GM19035 (cell line): Measurements from ENCODE around the gene UGGT2.
"Not testable (repeated sequence)": the region's sequence is repeated elsewhere in the genome, so short reads cannot be mapped to it uniquely, and the experiment has no call there.

ENCODE experiments used
- ATAC-seq: cut with Tn5 transposase; IDR thresholded peaks from one replicate; pipeline ENCODE4 v1.9.1; 2021; ENCODE audit not compliant: unreplicated experiment

The UGGT2 gene

GRCh38 chr13:95801825-95802224 lies 251.4 kb downstream of the UGGT2 start:
- no peak for ATAC-seq

DNA sequence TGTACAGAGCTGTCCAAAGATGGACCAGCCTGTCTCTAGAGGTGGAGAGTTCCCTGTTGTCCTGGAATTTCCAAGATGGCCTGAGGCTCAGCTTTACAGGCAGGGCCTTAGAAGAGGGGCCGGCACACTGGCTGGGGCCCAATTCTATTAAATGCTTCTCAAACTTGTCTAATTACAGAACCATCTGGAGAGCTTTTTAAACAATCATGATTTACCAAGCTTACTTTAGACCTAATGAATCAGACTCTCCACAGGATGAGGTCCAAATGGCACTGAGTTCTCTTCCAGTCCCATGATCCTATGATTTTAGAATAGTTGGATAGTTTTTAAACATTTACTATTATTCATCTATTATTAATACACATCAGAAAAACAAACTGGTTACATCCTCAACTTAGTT lies 252.8 kb downstream of the UGGT2 start:
- no peak for ATAC-seq

GRCh38 chr13:95797016-95797415 lies 256.2 kb downstream of the UGGT2 start:
- no peak for ATAC-seq

DNA sequence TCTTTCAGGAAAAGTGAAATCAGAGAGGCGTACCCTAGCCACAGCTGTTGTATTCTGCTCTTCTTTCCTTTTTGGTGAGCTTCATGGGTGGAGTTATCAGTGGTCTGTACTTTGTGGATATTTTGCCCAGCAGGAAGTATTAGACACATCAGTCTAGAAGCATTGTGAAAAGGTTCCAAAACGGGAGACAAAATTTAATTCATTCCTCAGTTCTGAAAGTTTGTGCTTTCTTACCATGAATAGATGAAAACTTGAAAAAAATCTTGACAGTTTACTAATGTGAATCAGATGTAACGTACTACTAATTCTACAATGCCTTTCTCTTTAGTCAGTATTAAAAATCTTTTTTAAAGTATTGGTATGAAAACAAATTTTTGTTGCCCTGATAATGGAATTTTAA lies 259.4 kb downstream of the UGGT2 start:
- no peak for ATAC-seq

- ATAC-seq, result no peak
These were observed 260.1 kb downstream of the UGGT2 start for GRCh38 chr13:95793018-95793555.

GRCh38 chr13:95791084-95791722 lies 262.0 kb downstream of the UGGT2 start:
- no peak for ATAC-seq

GRCh38 chr13:95789315-95789714 lies 263.9 kb downstream of the UGGT2 start:
- ATAC-seq, result not testable (repeated sequence)

DNA sequence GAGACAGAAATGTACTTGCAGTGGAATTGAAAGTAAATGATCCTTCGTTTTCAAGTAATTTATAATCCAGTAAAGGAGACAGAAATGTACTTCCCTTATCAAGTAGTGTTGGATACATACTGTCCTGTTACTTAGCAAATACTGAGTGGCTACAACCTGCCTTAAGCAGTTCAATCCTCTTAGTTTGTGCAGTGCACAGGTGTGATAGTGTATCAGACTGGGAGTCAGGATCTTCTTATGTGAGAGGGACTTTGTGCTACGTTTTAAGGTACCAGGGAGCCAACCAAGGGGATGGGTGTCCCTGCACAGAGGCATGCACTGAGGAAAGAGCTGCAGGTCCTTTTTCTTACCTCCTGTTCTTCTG lies 265.1 kb downstream of the UGGT2 start:
- ATAC-seq, result no peak

- no peak for ATAC-seq
These were observed 265.7 kb downstream of the UGGT2 start for GRCh38 chr13:95787356-95788099.

- no peak for ATAC-seq
These were observed 268.3 kb downstream of the UGGT2 start for GRCh38 chr13:95784900-95785290.

DNA sequence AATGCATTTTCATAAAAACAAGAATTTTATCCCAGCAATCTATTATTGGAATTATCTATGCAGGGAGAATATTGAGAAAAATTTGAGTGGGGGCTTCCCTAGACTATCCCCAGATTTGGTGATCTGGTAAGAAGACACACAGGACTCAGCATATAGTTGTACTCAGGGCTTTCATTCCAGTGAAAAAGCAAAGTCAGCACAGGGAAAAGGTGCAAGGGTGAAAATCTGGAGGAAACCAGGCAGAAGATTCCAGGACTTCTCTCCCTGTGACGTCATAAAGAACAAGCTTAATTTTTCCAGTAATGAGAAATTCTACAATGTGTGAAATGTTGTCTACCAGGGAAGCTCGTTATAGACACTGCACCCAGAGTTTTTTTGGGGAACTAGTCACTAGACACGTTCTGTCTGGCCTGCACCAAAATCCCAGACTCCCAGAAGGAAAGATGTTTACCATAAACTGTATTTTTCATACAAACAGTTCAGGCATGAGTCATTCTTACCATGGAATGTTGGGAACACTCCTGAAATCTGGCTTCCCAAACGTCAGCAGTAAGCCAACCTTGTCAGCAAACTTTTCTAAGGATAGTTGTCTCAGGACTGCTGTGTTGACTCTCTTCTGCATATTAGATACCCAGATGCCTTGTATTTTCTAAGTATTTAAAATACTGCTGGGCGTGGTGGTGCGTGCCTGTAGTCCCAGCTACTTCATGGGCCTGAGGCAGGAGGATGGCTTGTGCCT lies 268.9 kb downstream of the UGGT2 start:
- ATAC-seq, result no peak

GRCh38 chr13:95783747-95784146 lies 269.5 kb downstream of the UGGT2 start:
- no peak for ATAC-seq

DNA sequence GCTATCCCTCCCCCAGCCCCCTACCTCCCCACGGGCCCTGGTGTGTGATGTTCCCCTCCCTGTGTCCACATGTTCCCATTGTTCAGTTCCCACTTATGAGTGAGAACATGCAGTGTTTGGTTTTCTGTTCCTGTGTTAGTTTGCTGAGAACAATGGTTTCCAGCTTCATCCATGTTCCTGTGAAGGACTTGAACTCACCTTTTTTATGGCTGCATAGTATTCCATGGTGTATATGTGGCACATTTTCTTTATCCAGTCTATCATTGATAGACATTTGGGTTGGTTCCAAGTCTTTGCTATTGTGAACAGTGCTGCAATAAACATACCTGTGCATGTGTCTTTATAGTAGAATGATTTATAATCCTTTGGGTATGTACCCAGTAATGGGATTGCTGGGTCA lies 271.3 kb downstream of the UGGT2 start:
- not testable (repeated sequence) for ATAC-seq

DNA sequence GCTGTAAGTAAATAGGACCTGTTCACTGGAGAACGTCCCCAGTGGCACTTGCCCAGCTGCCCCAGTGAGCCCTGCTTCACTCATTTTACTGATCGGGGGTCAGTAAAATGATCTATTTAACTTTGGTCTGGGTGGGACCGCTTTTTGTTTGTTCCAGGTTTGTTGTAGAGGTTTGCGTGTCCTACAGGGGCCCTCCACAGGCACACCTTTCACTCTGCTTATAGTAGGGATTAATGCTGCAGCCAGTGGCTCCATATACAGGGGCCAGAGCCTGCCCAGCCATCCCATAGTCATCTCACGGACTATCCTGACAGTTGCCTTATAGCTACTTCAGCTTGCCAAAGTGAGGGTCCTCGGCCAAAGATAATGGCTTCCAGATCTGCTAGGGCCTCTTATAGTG lies 272.2 kb downstream of the UGGT2 start:
- ATAC-seq, result no peak

DNA sequence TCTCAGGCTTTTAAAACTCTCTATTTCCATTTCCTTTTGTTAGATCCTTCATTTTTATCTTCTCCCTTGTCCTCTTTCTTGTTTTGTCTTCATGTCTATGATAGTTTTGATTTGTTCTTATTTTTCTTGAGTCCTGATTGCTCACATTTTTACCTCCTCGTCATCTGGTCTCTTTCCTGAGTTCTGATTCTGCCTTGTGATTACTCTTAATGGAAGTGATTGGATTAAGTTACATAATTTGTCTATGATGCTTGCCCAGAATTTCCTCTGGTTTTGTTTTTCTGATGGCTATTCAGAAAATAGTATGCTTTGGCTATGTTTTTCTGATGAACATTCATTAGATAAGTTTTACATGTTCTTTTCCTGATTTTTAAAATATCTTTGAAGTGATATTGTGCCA lies 273.7 kb downstream of the UGGT2 start:
- ATAC-seq, result no peak

- no peak for ATAC-seq
These were observed 281.3 kb downstream of the UGGT2 start for GRCh38 chr13:95771905-95772304.

DNA sequence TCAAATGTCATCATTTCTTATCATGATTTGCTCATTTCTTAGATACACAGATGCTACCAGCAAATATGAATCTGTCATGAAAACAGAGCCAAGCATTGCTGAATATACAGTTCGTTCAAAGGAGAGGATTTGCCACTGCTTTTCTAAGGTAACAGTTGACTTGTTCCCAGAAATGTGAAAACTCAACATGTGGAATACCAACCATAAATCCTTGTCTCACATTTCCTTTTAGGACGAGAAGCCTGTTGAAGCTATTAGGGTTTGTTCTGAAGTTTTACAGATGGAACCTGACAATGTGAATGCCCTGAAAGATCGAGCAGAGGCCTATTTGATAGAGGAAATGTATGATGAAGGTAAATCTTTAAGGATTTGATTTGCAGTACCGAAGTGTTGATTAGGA lies 289.6 kb downstream of the UGGT2 start:
- ATAC-seq, result no peak

DNA sequence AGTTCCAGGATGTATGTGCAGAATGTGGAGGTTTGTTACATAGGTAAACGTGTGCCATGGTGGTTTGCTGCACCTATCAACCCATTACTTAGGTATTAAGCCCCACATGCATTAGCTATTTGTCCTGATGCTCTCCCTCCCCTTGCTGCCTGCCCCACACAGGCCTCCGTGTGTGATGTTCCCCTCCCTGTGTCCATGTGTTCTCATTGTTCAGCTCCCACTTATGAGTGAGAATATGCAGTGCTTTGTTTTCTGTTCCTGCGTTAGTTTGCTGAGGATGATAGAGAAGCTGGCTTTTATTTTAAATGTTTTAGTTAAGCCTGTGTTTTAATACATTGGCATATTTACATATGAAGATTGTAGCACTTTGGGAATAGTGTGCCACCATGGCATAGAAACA lies 290.6 kb downstream of the UGGT2 start:
- not testable (repeated sequence) for ATAC-seq

DNA sequence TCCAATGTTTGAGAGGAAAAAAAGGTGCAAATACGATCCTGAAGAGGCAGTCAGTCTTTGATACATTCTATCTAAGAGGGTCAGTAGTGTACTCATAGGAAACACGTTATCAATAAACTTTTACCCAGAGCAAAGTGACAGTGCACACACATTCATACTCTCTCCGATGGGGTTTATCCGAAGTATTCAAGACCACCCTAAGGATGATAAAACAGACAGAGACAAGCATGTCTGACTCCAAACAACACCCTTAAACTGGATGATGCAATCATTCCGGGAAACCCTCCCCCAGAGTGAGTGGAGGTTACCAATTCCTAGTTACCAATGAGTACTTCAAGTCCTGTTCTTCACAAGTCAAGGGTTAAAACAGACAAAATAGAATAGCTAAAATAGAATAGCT lies 297.1 kb downstream of the UGGT2 start:
- ATAC-seq, result no peak

- ATAC-seq, result no peak
These were observed 299.1 kb downstream of the UGGT2 start for GRCh38 chr13:95754069-95754468.

DNA sequence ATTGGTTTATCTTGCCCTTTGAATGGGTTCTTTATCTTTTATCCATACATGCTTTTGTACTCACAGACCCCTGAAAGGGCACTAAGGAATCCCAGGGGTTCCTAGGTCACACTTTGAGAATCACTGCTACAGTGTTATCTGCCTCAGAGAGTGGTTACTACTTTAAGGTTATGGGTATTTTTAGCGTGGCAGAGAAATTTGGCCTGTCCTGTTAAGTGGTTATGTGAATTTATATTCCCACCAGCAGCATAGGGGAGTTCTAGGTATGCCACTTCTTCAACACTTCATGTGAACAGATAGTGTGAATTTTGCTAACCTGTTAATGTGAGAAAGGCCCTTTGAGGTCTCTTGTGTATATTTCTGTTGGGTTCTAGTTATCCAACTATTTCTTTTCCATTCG lies 300.5 kb downstream of the UGGT2 start:
- ATAC-seq, result no peak
